ENCODE measurements around the gene ADCY7.

GRCh38 chr16:50313596-50314478 is 47.5 kb downstream of the ADCY7 start:
- no peak for TF ChIP-seq CTCF (IDR thresholded peaks at IDR 0.05; ENCODE audit: insufficient read depth, low read length)
- TF ChIP-seq POLR2AphosphoS5 (IDR thresholded peaks at IDR 0.05; ENCODE audit: low read depth): peak; percentile 84
- TF ChIP-seq REST (IDR thresholded peaks at IDR 0.05; ENCODE audit: insufficient replicate concordance, low read depth): no peak
- no peak for TF ChIP-seq GABPA (IDR thresholded peaks at IDR 0.05; ENCODE audit: low read depth)
